ENCODE results near the gene SH3PXD2A. TPM values are rescaled to one million over a fixed set of nuclear protein-coding genes. Genes with fewer than 3 reads are reported as not detected.

Gene SH3PXD2A
- total and polyA plus RNA-seq, 10 of the 15 experiments (the other 5 are each of a cell fraction or from before 2014, with no cell fraction given), result 0.63 to 14.0 (median 4.4) TPM

DNA sequence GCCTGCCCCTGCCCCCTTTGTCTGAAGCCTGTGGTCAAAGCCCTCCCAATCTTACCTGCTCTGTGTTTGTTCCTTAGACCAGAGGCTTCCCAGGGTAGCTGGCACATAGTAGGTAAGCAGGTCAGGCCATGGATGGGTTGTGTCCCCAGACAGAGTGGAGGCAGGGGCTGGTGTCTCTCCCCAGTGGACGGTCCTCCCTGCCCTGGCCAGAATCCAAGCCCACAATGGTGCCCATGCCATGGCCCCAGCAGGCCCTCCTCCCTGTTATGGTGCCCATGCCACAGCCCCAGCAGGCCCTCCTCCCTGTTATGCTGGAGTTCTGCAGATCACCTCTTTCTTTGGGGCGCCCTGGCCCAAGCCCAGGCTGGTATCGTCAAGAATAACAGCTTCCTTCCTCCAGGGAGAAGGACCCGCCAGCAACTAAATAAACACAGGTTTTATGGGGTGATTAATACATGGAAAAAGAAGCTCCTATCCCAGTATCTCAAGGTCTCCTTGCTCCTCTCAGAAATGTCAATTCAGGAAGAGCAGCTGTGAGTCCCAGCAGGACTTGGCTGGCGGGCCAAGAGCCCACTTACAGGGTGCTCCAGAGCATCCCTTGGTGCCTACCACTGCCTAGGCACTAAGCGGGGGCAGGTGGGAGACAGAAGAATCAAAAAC lies 279.8 kb downstream of the SH3PXD2A start:
- no peaks in the 10 kb centered on the region for H3K9me3 ChIP-seq (replicated peaks; ENCODE audit: control insufficient read depth, insufficient read depth, low read length)
- in situ Hi-C loops (cut with MboI) (no loop called here), intact Hi-C loops (cut with micrococcal nuclease; ENCODE audit: unreplicated experiment) (no loop called here)
- no peak overlapping the region for H3K9ac ChIP-seq (ENCODE audit: control insufficient read depth, insufficient read depth, low read length)
- no peaks in the 10 kb centered on the region for H3K79me2 ChIP-seq (ENCODE audit: control insufficient read depth, insufficient read depth, low read length)
- POLR2A ChIA-PET, result no interaction called here
- RAD21 ChIA-PET (ENCODE audit: unreplicated experiment), result no interaction called here
- H2AFZ ChIP-seq (ENCODE audit: control insufficient read depth, low read depth, low read length), result no peak overlapping the region
- WGBS (ENCODE audit: insufficient coverage, insufficient replicate concordance, low lambda C conversion rate, missing lambda C conversion rate), result 22% methylated on average over 6 of the region's 6 CpGs
- CTCF ChIA-PET, result interaction anchor here (0.7 kb wide), 1 partner anchor 242 kb away, joined by 3 read pairs; no protein-coding TSS in a partner anchor
- SMC1A ChIA-PET (ENCODE audit: uncharacterized antibody, unreplicated experiment), result no interaction called here
- no peak overlapping the region for H3K27ac ChIP-seq (ENCODE audit: control insufficient read depth, insufficient read depth)
- no peak for FAIRE-seq
- no TSS peak for BruUV-seq (replicated peaks)
- TF ChIP-seq BRCA1 (IDR thresholded peaks at IDR 0.05; ENCODE audit: low read depth, low read length) (no peak), YBX1 (IDR thresholded peaks at IDR 0.05) (no peak), SIX5 (IDR thresholded peaks at IDR 0.05; ENCODE audit: low read depth, low read length, severe bottlenecking) (no peak), E4F1 (IDR thresholded peaks at IDR 0.05; ENCODE audit: borderline replicate concordance, partially characterized antibody) (no peak), BCL11A (IDR thresholded peaks at IDR 0.05; ENCODE audit: low read depth, low read length) (no peak), CBX3 (IDR thresholded peaks at IDR 0.05; ENCODE audit: borderline replicate concordance, low read depth) (no peak), ZZZ3 (IDR thresholded peaks at IDR 0.05; ENCODE audit: control insufficient read depth, insufficient read length, low read depth) (no peak), NR2C2 (IDR thresholded peaks at IDR 0.05; ENCODE audit: borderline replicate concordance, control insufficient read depth, insufficient read length, low read depth) (no peak), MTA2 (IDR thresholded peaks at IDR 0.05; ENCODE audit: low read depth) (no peak)
- TF ChIP-seq, protein P1, sequence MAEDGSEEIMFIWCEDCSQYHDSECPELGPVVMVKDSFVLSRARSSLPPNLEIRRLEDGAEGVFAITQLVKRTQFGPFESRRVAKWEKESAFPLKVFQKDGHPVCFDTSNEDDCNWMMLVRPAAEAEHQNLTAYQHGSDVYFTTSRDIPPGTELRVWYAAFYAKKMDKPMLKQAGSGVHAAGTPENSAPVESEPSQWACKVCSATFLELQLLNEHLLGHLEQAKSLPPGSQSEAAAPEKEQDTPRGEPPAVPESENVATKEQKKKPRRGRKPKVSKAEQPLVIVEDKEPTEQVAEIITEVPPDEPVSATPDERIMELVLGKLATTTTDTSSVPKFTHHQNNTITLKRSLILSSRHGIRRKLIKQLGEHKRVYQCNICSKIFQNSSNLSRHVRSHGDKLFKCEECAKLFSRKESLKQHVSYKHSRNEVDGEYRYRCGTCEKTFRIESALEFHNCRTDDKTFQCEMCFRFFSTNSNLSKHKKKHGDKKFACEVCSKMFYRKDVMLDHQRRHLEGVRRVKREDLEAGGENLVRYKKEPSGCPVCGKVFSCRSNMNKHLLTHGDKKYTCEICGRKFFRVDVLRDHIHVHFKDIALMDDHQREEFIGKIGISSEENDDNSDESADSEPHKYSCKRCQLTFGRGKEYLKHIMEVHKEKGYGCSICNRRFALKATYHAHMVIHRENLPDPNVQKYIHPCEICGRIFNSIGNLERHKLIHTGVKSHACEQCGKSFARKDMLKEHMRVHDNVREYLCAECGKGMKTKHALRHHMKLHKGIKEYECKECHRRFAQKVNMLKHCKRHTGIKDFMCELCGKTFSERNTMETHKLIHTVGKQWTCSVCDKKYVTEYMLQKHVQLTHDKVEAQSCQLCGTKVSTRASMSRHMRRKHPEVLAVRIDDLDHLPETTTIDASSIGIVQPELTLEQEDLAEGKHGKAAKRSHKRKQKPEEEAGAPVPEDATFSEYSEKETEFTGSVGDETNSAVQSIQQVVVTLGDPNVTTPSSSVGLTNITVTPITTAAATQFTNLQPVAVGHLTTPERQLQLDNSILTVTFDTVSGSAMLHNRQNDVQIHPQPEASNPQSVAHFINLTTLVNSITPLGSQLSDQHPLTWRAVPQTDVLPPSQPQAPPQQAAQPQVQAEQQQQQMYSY (CRISPR knock-in tag; IDR thresholded peaks at IDR 0.05), result no peak
- H3K4me3 ChIP-seq, result no peak overlapping the region
- no peaks in the 10 kb centered on the region for H3K36me3 ChIP-seq (ENCODE audit: control insufficient read depth in 2 of 2, insufficient read depth in 2 of 2, low read length in 1 of 2)
- no peaks in the 10 kb centered on the region; a peak in 4 of 4 replicates for H3K27me3 ChIP-seq (replicated peaks in 1 of 2; ENCODE audit: control insufficient read depth in 2 of 2, insufficient read depth in 2 of 2, low read length in 1 of 2)
- no peaks in the 10 kb centered on the region for H4K20me1 ChIP-seq (ENCODE audit: control insufficient read depth, insufficient read depth)
- H3K4me2 ChIP-seq (ENCODE audit: control insufficient read depth, insufficient read depth), result no peak overlapping the region
- no peak for DNase-seq (ENCODE audit: low read depth, low spot score)
- no peak for ATAC-seq
- no peaks in the 10 kb centered on the region for H3K4me1 ChIP-seq (ENCODE audit: control insufficient read depth, insufficient read depth, low read length)

Data from GM12878 (cell line).